ENCODE measurements around the gene LNPK.
A peak's percentile ranks its signal among the peaks of the same experiment; 100 is the strongest.
"Not testable (repeated sequence)": the region's sequence is repeated elsewhere in the genome, so short reads cannot be mapped to it uniquely, and the experiment has no call there.

Gene LNPK

GRCh38 chr2:176002688-176003210, 682 bp upstream of the LNPK start:
- Histone ChIP-seq H3K27me3 (ENCODE audit: control insufficient read depth, insufficient read depth, low read length) (no peaks in the 10 kb centered on the region), H3K4me1 (ENCODE audit: control insufficient read depth, insufficient read depth, low read length) (peaks cover 8% of the 10 kb centered on the region), H3K9ac (ENCODE audit: low read length) (peak overlapping the region; percentile 84), H3K4me3 (ENCODE audit: low read length) (peak overlapping the region; percentile 95), H3K36me3 (ENCODE audit: control insufficient read depth, insufficient read depth, low read length) (no peaks in the 10 kb centered on the region), H3K27ac (ENCODE audit: low read depth, low read length) (peak overlapping the region; percentile 78)

DNA sequence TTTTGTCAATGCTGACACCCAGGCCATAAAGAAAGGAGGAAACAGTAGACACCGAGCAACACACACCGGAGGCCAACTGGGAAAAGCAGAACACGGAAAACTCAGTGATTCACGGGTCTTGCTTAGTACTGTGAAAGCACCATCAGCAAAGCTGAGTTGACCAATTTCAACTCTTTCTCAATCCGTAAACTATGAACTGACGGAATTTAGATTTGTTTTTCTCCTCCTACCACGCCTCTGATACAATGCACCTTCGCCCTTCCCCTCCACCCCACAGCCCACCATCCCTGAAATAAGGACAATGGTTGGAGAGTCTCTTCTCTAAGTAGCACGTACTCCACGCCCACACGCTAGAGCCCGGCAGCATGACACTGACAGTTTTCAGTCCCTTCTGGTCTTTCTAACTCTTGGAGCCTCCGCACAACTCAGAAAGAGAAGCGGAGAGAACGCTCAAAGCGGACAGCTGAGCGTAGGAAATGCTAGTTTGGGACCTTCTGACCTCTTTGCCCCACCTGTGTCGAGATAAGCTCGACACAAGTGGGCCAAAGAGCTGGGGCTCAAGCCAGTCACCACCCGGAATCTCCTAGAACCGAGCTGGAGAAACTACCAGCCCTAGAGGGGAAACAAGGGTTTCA, 669 bp downstream of the LNPK start:
- peak overlapping the region; percentile 95 for H3K4me3 ChIP-seq (ENCODE audit: low read length)
- H3K9ac ChIP-seq (ENCODE audit: low read length): peak overlapping the region; percentile 75
- H3K36me3 ChIP-seq (ENCODE audit: control insufficient read depth, insufficient read depth, low read length): no peaks in the 10 kb centered on the region
- H3K27ac ChIP-seq (ENCODE audit: low read depth, low read length): peak overlapping the region; percentile 78
- H3K27me3 ChIP-seq (ENCODE audit: control insufficient read depth, insufficient read depth, low read length): no peaks in the 10 kb centered on the region
- peaks cover 8% of the 10 kb centered on the region for H3K4me1 ChIP-seq (ENCODE audit: control insufficient read depth, insufficient read depth, low read length)

GRCh38 chr2:175999283-175999819, 2.7 kb downstream of the LNPK start:
- Histone ChIP-seq H3K9ac (ENCODE audit: low read length) (no peak overlapping the region), H3K36me3 (ENCODE audit: control insufficient read depth, insufficient read depth, low read length) (no peaks in the 10 kb centered on the region), H3K4me1 (ENCODE audit: control insufficient read depth, insufficient read depth, low read length) (peaks cover 8% of the 10 kb centered on the region), H3K27ac (ENCODE audit: low read depth, low read length) (no peak overlapping the region), H3K27me3 (ENCODE audit: control insufficient read depth, insufficient read depth, low read length) (no peaks in the 10 kb centered on the region), H3K4me3 (ENCODE audit: low read length) (no peak overlapping the region)

DNA sequence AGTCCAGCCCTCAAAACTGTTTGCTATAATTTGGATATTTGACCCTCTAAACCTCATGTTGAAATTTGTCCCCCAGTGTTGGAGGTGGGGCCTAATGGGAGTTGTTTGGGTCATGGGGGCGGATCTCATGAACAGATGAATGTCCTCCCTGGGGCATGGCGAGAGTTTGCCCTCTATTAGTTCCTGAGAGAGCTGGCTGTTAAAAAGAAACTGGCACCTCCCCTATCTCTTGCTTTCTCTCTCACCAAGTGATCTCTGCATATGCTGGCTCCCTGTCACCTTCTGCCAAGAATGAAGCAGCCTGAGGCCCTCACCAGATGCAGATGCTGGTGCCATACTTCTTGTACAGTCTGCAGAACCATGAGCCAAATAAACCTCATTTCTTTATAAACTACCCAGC, 12.0 kb downstream of the LNPK start:
- no peak overlapping the region for H3K4me3 ChIP-seq (ENCODE audit: low read length)
- no peak overlapping the region for H3K9ac ChIP-seq (ENCODE audit: low read length)

DNA sequence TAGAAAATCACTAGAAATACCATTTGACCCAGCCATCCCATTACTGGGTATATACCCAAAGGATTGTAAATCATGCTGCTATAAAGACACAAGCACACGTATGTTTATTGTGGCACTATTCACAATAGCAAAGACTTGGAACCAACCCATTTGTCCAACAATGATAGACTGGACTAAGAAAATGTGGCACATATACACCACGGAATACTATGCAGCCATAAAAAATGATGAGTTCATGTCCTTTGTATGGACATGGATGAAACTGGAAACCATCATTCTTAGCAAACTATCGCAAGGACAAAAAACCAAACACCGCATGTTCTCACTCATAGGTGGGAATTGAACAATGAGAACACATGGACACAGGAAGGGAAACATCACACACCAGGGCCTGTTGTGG, 14.9 kb downstream of the LNPK start:
- H3K36me3 ChIP-seq (ENCODE audit: control insufficient read depth, insufficient read depth, low read length); H3K4me1 ChIP-seq (ENCODE audit: control insufficient read depth, insufficient read depth, low read length); H3K27me3 ChIP-seq (ENCODE audit: control insufficient read depth, insufficient read depth, low read length); H3K9ac ChIP-seq (ENCODE audit: low read length); H3K27ac ChIP-seq (ENCODE audit: low read depth, low read length); H3K4me3 ChIP-seq (ENCODE audit: low read length): not testable (repeated sequence)

More for the DNA sequence above, 12.0 kb downstream of the LNPK start:
- no peak overlapping the region for H3K27ac ChIP-seq (ENCODE audit: low read depth, low read length)
- H3K27me3 ChIP-seq (ENCODE audit: control insufficient read depth, insufficient read depth, low read length): no peaks in the 10 kb centered on the region
- H3K4me1 ChIP-seq (ENCODE audit: control insufficient read depth, insufficient read depth, low read length): no peaks in the 10 kb centered on the region
- H3K36me3 ChIP-seq (ENCODE audit: control insufficient read depth, insufficient read depth, low read length): no peaks in the 10 kb centered on the region

GRCh38 chr2:175984846-175985245, 17.2 kb downstream of the LNPK start:
- Histone ChIP-seq H3K4me3 (ENCODE audit: low read length) (no peak overlapping the region), H3K4me1 (ENCODE audit: control insufficient read depth, insufficient read depth, low read length) (no peaks in the 10 kb centered on the region), H3K27ac (ENCODE audit: low read depth, low read length) (no peak overlapping the region), H3K27me3 (ENCODE audit: control insufficient read depth, insufficient read depth, low read length) (no peaks in the 10 kb centered on the region), H3K9ac (ENCODE audit: low read length) (no peak overlapping the region), H3K36me3 (ENCODE audit: control insufficient read depth, insufficient read depth, low read length) (no peaks in the 10 kb centered on the region)

- Histone ChIP-seq H3K4me1 (ENCODE audit: control insufficient read depth, insufficient read depth, low read length) (no peaks in the 10 kb centered on the region), H3K36me3 (ENCODE audit: control insufficient read depth, insufficient read depth, low read length) (no peaks in the 10 kb centered on the region), H3K9ac (ENCODE audit: low read length) (no peak overlapping the region), H3K27me3 (ENCODE audit: control insufficient read depth, insufficient read depth, low read length) (no peaks in the 10 kb centered on the region), H3K27ac (ENCODE audit: low read depth, low read length) (no peak overlapping the region), H3K4me3 (ENCODE audit: low read length) (no peak overlapping the region)
Measured at GRCh38 chr2:175981551-175981950, 20.5 kb downstream of the LNPK start.

DNA sequence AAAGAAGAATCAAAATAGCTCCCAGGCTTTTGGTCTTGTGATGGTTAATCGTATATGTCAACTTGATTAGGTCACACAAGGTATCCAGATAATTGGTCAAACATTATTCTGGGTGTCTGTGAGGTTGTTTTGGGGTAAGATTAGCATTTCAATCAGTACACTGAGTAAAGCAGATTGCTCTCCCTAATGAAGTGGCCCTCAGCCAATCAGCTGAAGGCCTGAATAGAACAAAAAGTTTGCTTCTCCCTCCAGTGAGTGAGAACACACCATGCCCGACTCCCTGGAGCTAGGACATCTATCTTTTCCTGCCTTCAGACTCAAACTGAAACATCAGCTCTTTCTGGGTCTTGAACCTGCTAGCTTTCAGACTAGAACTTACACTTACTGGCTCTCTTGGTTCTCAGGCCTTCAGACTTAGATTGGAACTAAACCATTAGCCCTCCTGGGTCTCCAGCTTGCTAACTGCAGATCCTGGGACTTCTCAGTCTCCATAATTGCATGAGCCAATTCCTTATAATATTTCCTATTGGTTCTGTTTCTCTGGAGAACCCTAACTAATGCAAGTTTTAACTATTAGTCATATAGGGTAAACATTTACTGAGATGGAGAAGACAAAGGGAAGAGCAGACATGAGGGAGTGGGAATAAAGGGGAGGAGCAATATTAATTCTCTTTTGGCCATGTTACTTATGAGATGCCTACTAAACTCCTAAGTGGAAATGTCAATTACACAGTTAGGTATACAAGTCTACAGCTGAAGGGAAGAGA, 25.5 kb downstream of the LNPK start:
- Histone ChIP-seq H3K4me3 (ENCODE audit: low read length) (no peak overlapping the region), H3K4me1 (ENCODE audit: control insufficient read depth, insufficient read depth, low read length) (no peaks in the 10 kb centered on the region), H3K36me3 (ENCODE audit: control insufficient read depth, insufficient read depth, low read length) (peaks cover 3% of the 10 kb centered on the region), H3K27ac (ENCODE audit: low read depth, low read length) (no peak overlapping the region), H3K27me3 (ENCODE audit: control insufficient read depth, insufficient read depth, low read length) (no peaks in the 10 kb centered on the region), H3K9ac (ENCODE audit: low read length) (no peak overlapping the region)

DNA sequence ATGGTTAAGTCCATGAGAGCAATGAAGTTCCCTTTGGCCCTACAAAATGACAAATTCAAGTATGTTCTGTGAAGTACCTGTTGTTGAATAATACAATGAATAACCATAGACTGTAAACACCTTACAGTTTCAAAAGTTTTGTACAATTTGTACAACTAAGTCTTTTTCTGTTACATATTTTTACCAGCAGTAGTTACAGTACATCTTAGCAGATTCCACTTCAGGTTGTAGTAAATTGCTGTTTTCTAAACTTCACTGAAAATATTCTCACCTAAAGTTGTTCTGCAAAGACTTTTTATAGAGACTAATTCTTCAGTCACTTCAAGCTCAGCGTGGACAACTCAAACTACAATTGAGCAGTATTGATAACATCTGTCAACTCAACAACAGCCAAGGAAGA, 28.7 kb downstream of the LNPK start:
- Histone ChIP-seq H3K36me3 (ENCODE audit: control insufficient read depth, insufficient read depth, low read length) (peaks cover 5% of the 10 kb centered on the region), H3K27me3 (ENCODE audit: control insufficient read depth, insufficient read depth, low read length) (no peaks in the 10 kb centered on the region), H3K4me3 (ENCODE audit: low read length) (no peak overlapping the region), H3K27ac (ENCODE audit: low read depth, low read length) (no peak overlapping the region), H3K4me1 (ENCODE audit: control insufficient read depth, insufficient read depth, low read length) (no peaks in the 10 kb centered on the region), H3K9ac (ENCODE audit: low read length) (no peak overlapping the region)

GRCh38 chr2:175966839-175967238, 35.2 kb downstream of the LNPK start:
- Histone ChIP-seq H3K27ac (ENCODE audit: low read depth, low read length) (no peak overlapping the region), H3K9ac (ENCODE audit: low read length) (no peak overlapping the region), H3K36me3 (ENCODE audit: control insufficient read depth, insufficient read depth, low read length) (peaks cover 2% of the 10 kb centered on the region), H3K27me3 (ENCODE audit: control insufficient read depth, insufficient read depth, low read length) (no peaks in the 10 kb centered on the region), H3K4me3 (ENCODE audit: low read length) (no peak overlapping the region), H3K4me1 (ENCODE audit: control insufficient read depth, insufficient read depth, low read length) (no peaks in the 10 kb centered on the region)

DNA sequence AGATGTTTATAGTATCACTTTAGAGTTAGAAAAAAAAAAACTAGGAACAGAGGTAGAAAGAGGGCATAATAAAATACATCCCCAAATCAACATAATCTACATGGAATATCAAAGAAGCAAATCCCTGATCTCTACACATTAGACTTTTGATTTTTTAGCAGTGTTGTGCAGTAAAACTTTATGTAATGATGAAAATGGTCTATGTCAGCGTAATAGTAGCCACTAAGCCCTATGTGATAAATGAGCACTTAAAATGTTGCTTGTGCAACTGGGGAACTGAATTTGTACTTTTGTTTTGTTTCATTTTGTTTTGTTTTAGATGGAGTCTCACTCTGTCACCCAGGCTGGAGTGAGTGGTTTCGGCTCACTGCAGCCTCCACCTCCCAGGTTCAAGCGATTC, 36.3 kb downstream of the LNPK start:
- no peaks in the 10 kb centered on the region for H3K27me3 ChIP-seq (ENCODE audit: control insufficient read depth, insufficient read depth, low read length)
- no peaks in the 10 kb centered on the region for H3K4me1 ChIP-seq (ENCODE audit: control insufficient read depth, insufficient read depth, low read length)
- no peak overlapping the region for H3K27ac ChIP-seq (ENCODE audit: low read depth, low read length)
- no peak overlapping the region for H3K9ac ChIP-seq (ENCODE audit: low read length)
- H3K36me3 ChIP-seq (ENCODE audit: control insufficient read depth, insufficient read depth, low read length): peaks cover 2% of the 10 kb centered on the region
- no peak overlapping the region for H3K4me3 ChIP-seq (ENCODE audit: low read length)

- Histone ChIP-seq H3K36me3 (ENCODE audit: control insufficient read depth, insufficient read depth, low read length) (no peaks in the 10 kb centered on the region), H3K9ac (ENCODE audit: low read length) (no peak overlapping the region), H3K27ac (ENCODE audit: low read depth, low read length) (no peak overlapping the region), H3K4me3 (ENCODE audit: low read length) (no peak overlapping the region), H3K27me3 (ENCODE audit: control insufficient read depth, insufficient read depth, low read length) (no peaks in the 10 kb centered on the region), H3K4me1 (ENCODE audit: control insufficient read depth, insufficient read depth, low read length) (no peaks in the 10 kb centered on the region)
Measured at GRCh38 chr2:175964195-175964594, 37.9 kb downstream of the LNPK start.

Data from rectal smooth muscle tissue (tissue), 1 donor.